SU-DHL-6 (cell line): ENCODE measurements around the gene ZNF33A.

ENCODE experiments used
- CTCF ChIP-seq: fragments of 200-600 bp; sonication (generic); IDR thresholded peaks from one replicate; pipeline ENCODE4 v1.5.1; 2017; ENCODE audit warnings: antibody characterized with exemption, mild to moderate bottlenecking, low read length, moderate library complexity; ENCODE audit not compliant: insufficient read depth, poor library complexity, severe bottlenecking
- EZH2phosphoT487 ChIP-seq: fragments of 200-600 bp; sonication (generic), shearing (Covaris generic); conservative IDR thresholded peaks from 2 replicates; pipeline ENCODE4 v1.6.1; 2018; ENCODE audit warnings: mild to moderate bottlenecking, antibody characterized with exemption, low read length, moderate library complexity, mixed read lengths

GRCh38 chr10:38102880-38103279 lies 92.4 kb downstream of the ZNF33A start:
- TF ChIP-seq CTCF (no peak), EZH2phosphoT487 (no peak)
